GM12801 (cell line): ENCODE data around the gene WEE1.

ENCODE experiments used
- TF ChIP-seq, protein P1 (sequence below): IDR thresholded peaks from one replicate; pipeline ENCODE4 v1.5.1; 2011; ENCODE audit warnings: control low read depth; ENCODE audit not compliant: insufficient read length; ENCODE audit errors: extremely low read depth

The WEE1 gene

DNA sequence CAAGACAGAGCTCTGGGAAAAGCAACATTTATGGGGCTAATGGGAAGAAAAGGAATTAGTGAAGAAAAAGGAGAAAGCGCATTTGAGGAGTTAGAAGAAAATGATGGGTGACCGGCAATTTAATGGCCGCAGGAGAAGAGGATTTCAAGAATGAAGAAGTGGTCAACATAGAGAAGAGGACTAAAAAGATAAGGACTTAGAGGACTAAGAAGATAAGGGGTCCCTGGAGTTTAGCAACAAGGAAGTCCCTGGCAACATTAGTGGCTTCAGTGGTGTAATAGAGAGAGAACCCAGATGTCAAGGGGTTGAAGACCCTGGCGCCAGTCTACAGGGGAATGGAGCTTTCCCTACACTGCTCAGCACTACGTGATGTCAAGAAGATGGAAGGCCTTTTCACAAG is 32.3 kb downstream of the WEE1 start:
- TF ChIP-seq, protein P1, sequence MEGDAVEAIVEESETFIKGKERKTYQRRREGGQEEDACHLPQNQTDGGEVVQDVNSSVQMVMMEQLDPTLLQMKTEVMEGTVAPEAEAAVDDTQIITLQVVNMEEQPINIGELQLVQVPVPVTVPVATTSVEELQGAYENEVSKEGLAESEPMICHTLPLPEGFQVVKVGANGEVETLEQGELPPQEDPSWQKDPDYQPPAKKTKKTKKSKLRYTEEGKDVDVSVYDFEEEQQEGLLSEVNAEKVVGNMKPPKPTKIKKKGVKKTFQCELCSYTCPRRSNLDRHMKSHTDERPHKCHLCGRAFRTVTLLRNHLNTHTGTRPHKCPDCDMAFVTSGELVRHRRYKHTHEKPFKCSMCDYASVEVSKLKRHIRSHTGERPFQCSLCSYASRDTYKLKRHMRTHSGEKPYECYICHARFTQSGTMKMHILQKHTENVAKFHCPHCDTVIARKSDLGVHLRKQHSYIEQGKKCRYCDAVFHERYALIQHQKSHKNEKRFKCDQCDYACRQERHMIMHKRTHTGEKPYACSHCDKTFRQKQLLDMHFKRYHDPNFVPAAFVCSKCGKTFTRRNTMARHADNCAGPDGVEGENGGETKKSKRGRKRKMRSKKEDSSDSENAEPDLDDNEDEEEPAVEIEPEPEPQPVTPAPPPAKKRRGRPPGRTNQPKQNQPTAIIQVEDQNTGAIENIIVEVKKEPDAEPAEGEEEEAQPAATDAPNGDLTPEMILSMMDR: no peak

DNA sequence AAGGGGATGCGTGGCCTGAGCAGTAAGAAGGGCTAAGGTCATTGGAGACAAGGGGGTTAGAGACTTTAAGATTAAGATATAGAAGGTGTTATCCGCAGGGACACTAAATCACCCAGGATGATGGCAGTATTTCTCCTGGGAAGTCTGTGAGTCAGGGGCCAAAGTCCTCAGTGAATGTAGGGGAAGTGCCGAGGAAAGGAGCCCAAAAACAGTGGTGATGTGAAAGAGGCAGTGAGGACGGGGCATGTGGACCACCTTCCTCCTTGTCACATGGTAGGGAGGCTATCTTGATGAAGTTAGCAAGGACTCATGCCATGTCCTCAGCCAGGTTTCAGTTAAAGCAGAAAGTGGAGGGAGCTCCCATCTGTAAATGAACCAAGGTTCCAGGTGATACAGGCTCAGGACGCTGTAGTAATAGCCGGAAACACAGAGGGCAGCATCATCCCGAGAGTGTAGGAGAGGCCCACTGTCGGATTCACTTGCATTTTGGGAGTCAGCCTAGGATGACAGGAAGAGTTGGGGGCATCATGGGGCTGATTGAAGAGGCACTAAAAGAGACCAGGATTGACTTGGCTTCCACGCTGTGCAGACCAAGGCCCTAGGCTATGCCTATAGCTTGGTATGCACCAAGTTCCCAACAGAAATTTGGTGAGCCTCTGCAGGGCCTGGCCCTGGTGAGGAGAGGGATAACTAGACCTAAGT is 33.5 kb downstream of the WEE1 start:
- TF ChIP-seq, protein P1: no peak

DNA sequence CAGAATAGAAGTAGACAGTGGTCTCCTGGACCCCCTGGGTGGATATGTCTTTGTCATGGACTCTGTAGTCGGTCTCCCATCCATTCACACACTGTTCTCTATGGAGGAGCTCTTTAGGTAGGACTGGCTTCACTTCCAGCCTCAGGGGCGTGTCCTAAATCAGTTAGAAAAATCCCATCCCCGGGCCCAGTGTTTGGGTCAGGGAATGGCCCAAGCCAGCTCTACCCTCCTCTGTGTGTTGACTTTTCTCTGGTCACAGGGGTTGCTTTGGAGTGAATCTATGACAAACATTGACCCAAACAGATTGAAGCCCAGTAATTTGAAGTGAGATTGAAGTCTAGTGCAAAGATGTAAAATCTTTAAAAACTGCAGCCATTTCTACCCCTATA is 34.0 kb downstream of the WEE1 start:
- TF ChIP-seq, protein P1: no peak

DNA sequence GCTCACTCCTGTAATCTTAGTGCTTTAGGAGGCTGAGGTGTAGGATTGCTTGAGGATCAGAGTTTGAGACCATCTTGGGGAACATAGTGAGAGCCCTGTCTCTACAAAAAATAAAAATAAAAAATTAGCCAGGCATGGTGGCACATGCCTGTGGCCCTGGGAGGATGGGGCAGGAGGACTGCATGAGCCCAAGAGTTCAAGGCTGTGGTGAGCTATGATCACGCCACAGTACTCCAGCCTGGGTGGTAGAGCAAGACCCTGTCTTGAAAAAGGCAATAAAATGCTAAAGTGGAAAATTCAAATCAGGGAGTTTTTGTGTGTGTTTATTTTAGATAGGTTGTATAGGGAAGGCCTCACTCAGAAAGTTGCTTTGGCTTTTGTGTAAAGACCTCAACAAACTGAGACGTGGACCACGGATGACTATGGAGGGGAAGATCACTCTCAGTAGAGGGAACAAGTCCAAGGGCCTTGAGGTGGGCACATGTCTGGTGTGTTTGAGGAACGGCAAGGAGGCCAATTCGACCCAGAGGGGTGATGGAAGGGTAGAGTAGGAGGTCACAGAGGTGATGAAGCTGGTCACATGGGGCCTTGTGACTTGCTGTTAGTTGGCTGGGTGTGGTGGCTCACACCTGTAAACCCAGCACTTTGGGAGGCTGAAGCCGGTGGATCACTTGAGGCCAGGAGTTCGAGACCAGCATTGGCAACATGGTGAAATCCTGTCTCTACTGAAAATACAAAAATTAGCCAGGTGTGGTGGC is 35.7 kb downstream of the WEE1 start:
- TF ChIP-seq, protein P1: no peak

DNA sequence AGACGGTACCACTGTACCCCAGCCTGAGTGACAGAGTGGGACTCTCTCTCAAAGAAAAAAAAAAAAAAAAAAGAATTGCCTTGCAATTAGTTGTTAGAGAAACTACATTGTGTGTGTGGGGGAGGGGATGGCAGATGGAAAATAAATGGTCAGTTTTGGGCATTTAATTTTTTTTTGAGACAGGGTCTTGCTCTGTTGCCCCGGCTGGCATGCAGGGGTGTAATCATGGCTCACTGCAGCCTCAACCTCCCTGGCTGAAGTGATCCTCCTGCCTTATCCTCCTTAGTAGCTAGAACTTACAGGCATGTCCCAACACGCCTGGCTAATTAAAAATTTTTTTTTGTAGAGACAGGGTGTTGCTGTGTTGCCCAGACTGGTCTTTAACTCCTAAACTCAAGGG is 36.4 kb downstream of the WEE1 start:
- TF ChIP-seq, protein P1: no peak

DNA sequence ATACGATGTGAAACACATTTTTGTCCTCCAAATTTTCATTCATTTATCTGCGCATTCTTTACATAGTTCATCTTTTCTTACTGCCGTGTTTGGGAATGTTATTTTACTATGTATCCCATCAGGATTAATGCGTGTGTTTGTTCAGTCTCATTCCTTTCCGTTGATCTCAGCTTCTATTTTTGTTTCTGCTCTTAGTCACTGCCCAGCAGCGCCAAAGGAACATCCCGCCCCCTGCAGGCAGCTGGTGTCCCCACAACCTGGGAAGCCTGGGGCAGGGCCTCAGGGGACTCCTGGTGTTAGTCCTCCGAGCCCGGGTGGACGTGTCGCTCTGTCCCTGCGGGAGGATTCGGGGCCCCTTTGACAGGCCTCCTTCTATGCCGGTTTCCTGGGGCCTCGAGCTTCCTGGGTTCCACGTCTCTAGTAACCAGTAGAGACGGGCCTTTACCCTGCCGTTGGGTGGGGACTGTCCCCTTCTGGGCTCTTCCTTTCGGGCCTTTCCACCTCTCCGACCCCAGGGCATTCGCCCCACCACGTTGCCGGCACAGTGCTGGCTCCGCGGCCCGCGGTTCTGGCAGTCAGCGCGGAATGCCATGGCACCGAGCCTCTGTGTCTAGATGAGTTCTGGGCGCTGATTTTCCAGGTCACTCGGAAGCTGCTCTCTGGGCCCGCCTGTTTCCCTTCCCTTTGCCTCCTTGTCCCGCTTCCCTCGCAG is 39.8 kb downstream of the WEE1 start:
- TF ChIP-seq, protein P1: peak; percentile 26
